ENCODE measurements around the gene GAL3ST2.
"Not testable (repeated sequence)": the region's sequence is repeated elsewhere in the genome, so short reads cannot be mapped to it uniquely, and the experiment has no call there.

Gene GAL3ST2

GRCh38 chr2:241773511-241774418 is 2.9 kb upstream of the GAL3ST2 start:
- TF ChIP-seq SPI1 (IDR thresholded peaks at IDR 0.05; ENCODE audit: low read depth, low read length) (no peak), POLR2AphosphoS5 (IDR thresholded peaks at IDR 0.05; ENCODE audit: low read depth, low read length) (no peak), PAX5 (IDR thresholded peaks at IDR 0.05; ENCODE audit: insufficient read depth, low read length, severe bottlenecking) (no peak), TAF1 (IDR thresholded peaks at IDR 0.05; ENCODE audit: low read depth, low read length) (no peak), POLR2A (IDR thresholded peaks at IDR 0.05; ENCODE audit: low read depth, low read length) (no peak), POU2F2 (IDR thresholded peaks at IDR 0.05; ENCODE audit: low read depth, low read length) (no peak)
- DNase-seq (ENCODE audit: insufficient read length, low spot score) (peak; percentile 21), FAIRE-seq (no peak)

- TF ChIP-seq POLR2A (IDR thresholded peaks at IDR 0.05; ENCODE audit: low read depth, low read length), result no peak
- TF ChIP-seq SPI1 (IDR thresholded peaks at IDR 0.05; ENCODE audit: low read depth, low read length), result no peak
- TF ChIP-seq PAX5 (IDR thresholded peaks at IDR 0.05; ENCODE audit: insufficient read depth, low read length, severe bottlenecking), result no peak
- no peak for TF ChIP-seq POU2F2 (IDR thresholded peaks at IDR 0.05; ENCODE audit: low read depth, low read length)
- no peak for TF ChIP-seq TAF1 (IDR thresholded peaks at IDR 0.05; ENCODE audit: low read depth, low read length)
- TF ChIP-seq POLR2AphosphoS5 (IDR thresholded peaks at IDR 0.05; ENCODE audit: low read depth, low read length), result no peak
- DNase-seq (ENCODE audit: insufficient read length, low spot score) (peak; percentile 25), FAIRE-seq (no peak)
Measured at GRCh38 chr2:241774419-241775222, 2.0 kb upstream of the GAL3ST2 start.

GRCh38 chr2:241775223-241776177 is 1.1 kb upstream of the GAL3ST2 start:
- TF ChIP-seq PAX5 (IDR thresholded peaks at IDR 0.05; ENCODE audit: insufficient read depth, low read length, severe bottlenecking), result no peak
- no peak for TF ChIP-seq POLR2AphosphoS5 (IDR thresholded peaks at IDR 0.05; ENCODE audit: low read depth, low read length)
- TF ChIP-seq POU2F2 (IDR thresholded peaks at IDR 0.05; ENCODE audit: low read depth, low read length), result no peak
- TF ChIP-seq SPI1 (IDR thresholded peaks at IDR 0.05; ENCODE audit: low read depth, low read length), result no peak
- TF ChIP-seq POLR2A (IDR thresholded peaks at IDR 0.05; ENCODE audit: low read depth, low read length), result no peak
- no peak for TF ChIP-seq TAF1 (IDR thresholded peaks at IDR 0.05; ENCODE audit: low read depth, low read length)
- DNase-seq (ENCODE audit: insufficient read length, low spot score) (no peak), FAIRE-seq (no peak)

- no peak for DNase-seq (ENCODE audit: insufficient read length, low spot score)
- FAIRE-seq, result no peak
- no peak for TF ChIP-seq PAX5 (IDR thresholded peaks at IDR 0.05; ENCODE audit: insufficient read depth, low read length, severe bottlenecking)
- no peak for TF ChIP-seq POLR2AphosphoS5 (IDR thresholded peaks at IDR 0.05; ENCODE audit: low read depth, low read length)
- TF ChIP-seq POLR2A (IDR thresholded peaks at IDR 0.05; ENCODE audit: low read depth, low read length), result no peak
- no peak for TF ChIP-seq SPI1 (IDR thresholded peaks at IDR 0.05; ENCODE audit: low read depth, low read length)
- no peak for TF ChIP-seq POU2F2 (IDR thresholded peaks at IDR 0.05; ENCODE audit: low read depth, low read length)
- no peak for TF ChIP-seq TAF1 (IDR thresholded peaks at IDR 0.05; ENCODE audit: low read depth, low read length)
Measured at GRCh38 chr2:241777170-241777685, 606 bp downstream of the GAL3ST2 start.

DNA sequence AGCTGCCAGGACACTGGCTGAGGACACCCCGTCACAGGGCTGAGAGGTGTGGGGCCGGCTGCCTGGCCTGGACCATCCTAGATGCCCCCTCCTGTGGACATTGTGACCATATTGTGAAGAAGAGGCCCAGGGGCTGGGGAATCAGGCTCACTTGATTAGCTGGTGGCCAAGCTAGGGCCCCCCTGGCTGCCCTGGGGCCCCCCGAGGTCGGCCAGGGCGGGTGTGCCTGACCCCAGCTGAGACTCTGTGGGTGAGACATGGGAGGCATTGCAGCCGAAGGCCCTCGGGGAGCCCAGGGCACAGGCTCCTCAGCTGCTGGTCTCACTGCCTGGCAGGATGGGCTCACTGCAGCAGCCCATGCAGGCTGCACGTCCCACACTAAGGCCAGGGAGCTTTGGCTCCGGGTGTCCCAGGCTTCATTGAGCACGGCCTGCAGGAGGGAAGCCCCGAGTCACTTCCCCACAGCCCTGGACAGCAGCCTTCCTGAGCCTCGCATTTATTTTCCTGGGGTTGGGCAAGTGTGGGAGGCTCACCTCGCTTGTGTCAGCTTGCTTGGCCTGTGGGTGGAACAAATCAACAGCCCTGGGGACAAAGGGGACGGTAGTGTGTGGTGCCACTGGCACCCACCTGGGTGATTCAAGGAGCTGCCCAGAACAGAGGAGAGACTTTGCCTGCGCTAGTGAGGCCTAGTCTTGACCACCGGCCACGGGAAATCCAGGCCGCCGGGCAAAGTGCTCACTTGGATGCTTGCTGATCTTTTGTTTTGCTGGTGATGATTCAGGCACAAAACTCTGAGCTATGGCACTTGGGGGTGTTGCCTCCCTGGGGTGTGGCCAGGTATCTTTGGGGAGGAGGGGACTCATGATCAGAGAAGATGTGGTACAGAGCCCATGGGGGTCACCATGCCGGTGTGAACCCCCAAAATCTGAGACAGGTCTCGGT is 1.3 kb downstream of the GAL3ST2 start:
- DNase-seq (ENCODE audit: insufficient read length, low spot score) (no peak), FAIRE-seq (no peak)
- no peak for TF ChIP-seq POLR2AphosphoS5 (IDR thresholded peaks at IDR 0.05; ENCODE audit: low read depth, low read length)
- TF ChIP-seq TAF1 (IDR thresholded peaks at IDR 0.05; ENCODE audit: low read depth, low read length), result no peak
- TF ChIP-seq SPI1 (IDR thresholded peaks at IDR 0.05; ENCODE audit: low read depth, low read length), result no peak

DNA sequence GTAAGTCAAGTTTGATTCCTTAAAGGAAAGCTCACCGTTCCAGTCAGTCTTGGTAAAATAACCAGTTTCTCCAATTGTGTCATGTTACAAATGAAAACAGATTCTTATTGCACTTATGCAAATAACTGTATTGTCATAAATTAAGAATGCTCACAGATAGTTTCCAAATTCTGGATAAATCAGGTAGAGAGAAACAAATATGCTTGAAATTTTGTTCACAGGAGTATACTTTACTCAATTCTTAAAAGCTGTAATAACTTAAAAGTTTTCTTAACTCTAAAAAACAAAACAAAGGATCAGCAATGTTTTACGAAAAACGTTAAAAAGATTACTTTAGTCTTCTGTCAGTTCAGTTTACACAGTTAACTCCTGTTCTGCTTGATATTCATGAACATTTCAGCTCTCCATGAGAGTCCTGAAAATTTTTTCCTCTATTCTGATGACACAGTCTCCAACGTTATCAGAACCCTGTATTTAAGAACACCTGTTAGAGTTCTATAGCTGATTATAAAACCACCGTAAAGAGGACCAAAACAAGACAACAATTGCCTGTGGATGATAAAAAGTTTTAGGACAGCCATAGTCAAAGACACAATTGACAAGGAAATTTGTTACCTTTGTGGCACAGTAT is 4.4 kb downstream of the GAL3ST2 start:
- DNase-seq (ENCODE audit: insufficient read length, low spot score) (no peak), FAIRE-seq (no peak)
- TF ChIP-seq POLR2AphosphoS5 (IDR thresholded peaks at IDR 0.05; ENCODE audit: low read depth, low read length), result no peak
- TF ChIP-seq TAF1 (IDR thresholded peaks at IDR 0.05; ENCODE audit: low read depth, low read length), result no peak
- TF ChIP-seq POU2F2 (IDR thresholded peaks at IDR 0.05; ENCODE audit: low read depth, low read length), result no peak
- no peak for TF ChIP-seq SPI1 (IDR thresholded peaks at IDR 0.05; ENCODE audit: low read depth, low read length)
- TF ChIP-seq PAX5 (IDR thresholded peaks at IDR 0.05; ENCODE audit: insufficient read depth, low read length, severe bottlenecking), result no peak
- TF ChIP-seq POLR2A (IDR thresholded peaks at IDR 0.05; ENCODE audit: low read depth, low read length), result no peak

- DNase-seq (ENCODE audit: insufficient read length, low spot score); FAIRE-seq: not testable (repeated sequence)
Measured at GRCh38 chr2:241782053-241782452, 5.4 kb downstream of the GAL3ST2 start.

DNA sequence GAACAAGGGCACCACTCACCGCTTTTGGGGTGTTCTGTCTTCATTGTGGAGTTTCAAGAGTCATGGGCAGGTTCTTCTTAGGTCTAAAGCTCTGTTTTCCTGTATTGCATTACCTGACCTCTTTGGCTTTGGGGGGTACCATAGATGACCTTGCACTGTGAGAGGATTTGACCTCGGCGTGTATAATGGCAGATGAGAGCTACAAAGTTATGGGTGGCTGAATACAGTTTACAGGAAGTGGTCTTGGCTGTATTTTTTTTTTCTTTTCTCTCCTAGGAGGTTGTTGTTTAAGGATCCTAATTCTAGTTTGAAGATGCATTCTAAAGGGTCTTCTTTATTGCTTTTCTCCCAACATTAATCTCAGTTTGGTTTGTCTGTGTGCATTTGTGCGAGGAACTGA is 11.5 kb downstream of the GAL3ST2 start:
- no peak for FAIRE-seq

More for the DNA sequence above, 11.5 kb downstream of the GAL3ST2 start:
- no peak for DNase-seq (ENCODE audit: insufficient read length, low spot score)
- TF ChIP-seq PAX5 (IDR thresholded peaks at IDR 0.05; ENCODE audit: insufficient read depth, low read length, severe bottlenecking) (no peak), SPI1 (IDR thresholded peaks at IDR 0.05; ENCODE audit: low read depth, low read length) (0 out of 2 replicates have a peak, but pooled peaks have one; percentile 13)

Data from GM12891 (cell line).